Neural cell (in vitro differentiated cells): ENCODE results near the gene CALHM4. TPM values are rescaled to one million over a fixed set of nuclear protein-coding genes. Genes with fewer than 3 reads are reported as not detected.

Experiments used
- H2AFZ ChIP-seq: fragments of 200-600, 300-800 bp; sonication (generic), shearing (Covaris generic); 2 replicates; pipeline ENCODE4 v1.6.0; 2014; ENCODE audit warnings: low read depth, mild to moderate bottlenecking, antibody characterized with exemption, low read length, moderate library complexity
- H3F3A ChIP-seq: fragments of 200-600 bp; shearing (Covaris generic); 2 replicates; pipeline ENCODE4 v1.6.1; 2016; ENCODE audit warnings: mild to moderate bottlenecking, moderate library complexity, mixed read lengths, antibody characterized with exemption, low read length; ENCODE audit not compliant: insufficient read depth, poor library complexity, severe bottlenecking
- H3K27ac ChIP-seq: fragments of 200-600, 300-800 bp; sonication (generic), shearing (Covaris generic); 2 replicates; pipeline ENCODE4 v1.5.1; 2014; ENCODE audit warnings: mild to moderate bottlenecking, low read length, moderate library complexity
- H3K27me3 ChIP-seq: fragments of 300-800, 200-600 bp; sonication (generic), shearing (Covaris generic); 2 replicates; pipeline ENCODE4 v1.6.0; 2014; ENCODE audit warnings: mild to moderate bottlenecking, low read depth, low read length, moderate library complexity; ENCODE audit not compliant: insufficient read depth
- H3K36me3 ChIP-seq: fragments of 300-800, 200-600 bp; sonication (generic), shearing (Covaris generic); 2 replicates; pipeline ENCODE4 v1.5.1; 2014; ENCODE audit warnings: mild to moderate bottlenecking, antibody characterized with exemption, low read length, moderate library complexity; ENCODE audit not compliant: insufficient read depth
- H3K4me2 ChIP-seq: fragments of 300-800, 200-600 bp; sonication (generic), shearing (Covaris generic); 2 replicates; pipeline ENCODE4 v1.6.0; 2014; ENCODE audit warnings: mild to moderate bottlenecking, low read length
- H3K4me3 ChIP-seq: fragments of 300-800, 200-600 bp; sonication (generic), shearing (Covaris generic); 2 replicates; pipeline ENCODE4 v1.5.1; 2014; ENCODE audit warnings: mild to moderate bottlenecking, low read length, moderate library complexity
- H3K79me2 ChIP-seq: fragments of 200-600 bp; shearing (Covaris generic); replicated peaks from 2 replicates; pipeline ENCODE4 v1.6.0; 2014; ENCODE audit warnings: mild to moderate bottlenecking, low read length, moderate library complexity; ENCODE audit not compliant: insufficient read depth
- H3K9ac ChIP-seq: fragments of 300-800, 200-600 bp; sonication (generic), shearing (Covaris generic); 2 replicates; pipeline ENCODE4 v1.6.1; 2016; ENCODE audit warnings: mild to moderate bottlenecking, low read length, mixed read lengths
- H3K9me2 ChIP-seq: fragments of 200-600 bp; shearing (Covaris generic); 2 replicates; pipeline ENCODE4 v1.6.1; 2016; ENCODE audit warnings: mild to moderate bottlenecking, low read length, mixed read lengths; ENCODE audit not compliant: insufficient read depth
- H3K9me3 ChIP-seq: fragments of 200-600, 300-800 bp; sonication (generic), shearing (Covaris generic); 2 replicates; pipeline ENCODE4 v1.6.1; 2016; ENCODE audit warnings: mild to moderate bottlenecking, mixed run types, low read length, moderate library complexity, mixed read lengths
- H4K20me1 ChIP-seq: fragments of 200-600 bp; shearing (Covaris generic); 2 replicates; pipeline ENCODE4 v1.6.1; 2016; ENCODE audit warnings: mild to moderate bottlenecking, mixed run types; ENCODE audit not compliant: insufficient read depth
- CTCF ChIP-seq: fragments of 450-650 bp; IDR thresholded peaks from 2 replicates; pipeline ENCODE4 v1.5.1; 2014; ENCODE audit warnings: antibody characterized with exemption, mild to moderate bottlenecking, moderate library complexity; ENCODE audit not compliant: poor library complexity, severe bottlenecking
- EP300 ChIP-seq: fragments of 450-650 bp; conservative IDR thresholded peaks from 2 replicates; pipeline ENCODE4 v1.6.1; 2014; ENCODE audit warnings: antibody characterized with exemption, mild to moderate bottlenecking, moderate library complexity; ENCODE audit not compliant: poor library complexity, severe bottlenecking
- EZH2 ChIP-seq: fragments of 200-600, 300-800 bp; shearing (Covaris generic), sonication (generic); IDR thresholded peaks from 2 replicates; pipeline ENCODE4 v1.6.1; 2014; ENCODE audit warnings: antibody characterized with exemption, low read length, borderline replicate concordance, mild to moderate bottlenecking; ENCODE audit not compliant: insufficient read depth, poor library complexity, severe bottlenecking
- MXI1 ChIP-seq: fragments of 450-650 bp; conservative IDR thresholded peaks from 2 replicates; pipeline ENCODE4 v1.6.1; 2014; ENCODE audit warnings: antibody characterized with exemption, mild to moderate bottlenecking; ENCODE audit not compliant: poor library complexity, severe bottlenecking
- SMC3 ChIP-seq: fragments of 450-650 bp; conservative IDR thresholded peaks from 2 replicates; pipeline ENCODE4 v1.6.1; 2014; ENCODE audit warnings: antibody characterized with exemption, mild to moderate bottlenecking, moderate library complexity; ENCODE audit not compliant: poor library complexity
- TAF1 ChIP-seq: IDR thresholded peaks from 2 replicates; pipeline ENCODE4 v1.6.1; 2012; ENCODE audit warnings: low read depth
- polyA plus RNA-seq: library from polyadenylated mRNA; depleted of rRNA; stranded (reverse); fragments of >200 nt; gene quantifications from 2 replicates; pipeline ENCODE4 v1.2.3, GENCODE V29; 2014
- TF ChIP-seq, protein P1 (sequence below): IDR thresholded peaks from 2 replicates; pipeline ENCODE4 v1.6.1; 2012; ENCODE audit warnings: borderline replicate concordance

The CALHM4 gene
- polyA plus RNA-seq, 1 donor from 2014 or later: not detected

DNA sequence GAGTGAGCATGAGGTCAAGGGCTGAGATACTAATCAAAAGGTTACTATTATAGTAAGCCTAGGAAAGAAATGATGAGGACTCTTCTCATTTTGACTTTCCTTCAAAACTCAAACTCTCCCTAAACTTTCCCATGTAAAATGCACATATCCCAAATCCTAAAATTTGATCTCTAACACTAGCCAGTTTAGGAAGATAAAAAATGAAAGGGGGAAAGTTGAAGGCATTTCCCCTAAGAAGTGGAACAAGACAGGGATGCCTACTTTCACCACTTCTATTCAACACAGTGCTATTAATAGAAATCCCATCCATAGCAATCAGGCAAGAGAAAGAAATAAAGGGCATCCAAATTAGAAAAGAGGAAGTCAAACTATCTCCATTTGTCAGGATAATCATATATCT, 45.0 kb upstream of the CALHM4 start:
- Histone ChIP-seq H3K4me3 (no peak overlapping the region), H2AFZ (no peak overlapping the region), H3K9me3 (peaks cover 3% of the 10 kb centered on the region), H3K4me2 (no peak overlapping the region), H3K27ac (no peak overlapping the region), H3K27me3 (no peaks in the 10 kb centered on the region), H3F3A (no peaks in the 10 kb centered on the region), H3K9ac (no peak overlapping the region), H4K20me1 (no peaks in the 10 kb centered on the region), H3K36me3 (no peaks in the 10 kb centered on the region), H3K9me2 (no peaks in the 10 kb centered on the region), H3K79me2 (no peaks in the 10 kb centered on the region)
- TF ChIP-seq, protein P1, sequence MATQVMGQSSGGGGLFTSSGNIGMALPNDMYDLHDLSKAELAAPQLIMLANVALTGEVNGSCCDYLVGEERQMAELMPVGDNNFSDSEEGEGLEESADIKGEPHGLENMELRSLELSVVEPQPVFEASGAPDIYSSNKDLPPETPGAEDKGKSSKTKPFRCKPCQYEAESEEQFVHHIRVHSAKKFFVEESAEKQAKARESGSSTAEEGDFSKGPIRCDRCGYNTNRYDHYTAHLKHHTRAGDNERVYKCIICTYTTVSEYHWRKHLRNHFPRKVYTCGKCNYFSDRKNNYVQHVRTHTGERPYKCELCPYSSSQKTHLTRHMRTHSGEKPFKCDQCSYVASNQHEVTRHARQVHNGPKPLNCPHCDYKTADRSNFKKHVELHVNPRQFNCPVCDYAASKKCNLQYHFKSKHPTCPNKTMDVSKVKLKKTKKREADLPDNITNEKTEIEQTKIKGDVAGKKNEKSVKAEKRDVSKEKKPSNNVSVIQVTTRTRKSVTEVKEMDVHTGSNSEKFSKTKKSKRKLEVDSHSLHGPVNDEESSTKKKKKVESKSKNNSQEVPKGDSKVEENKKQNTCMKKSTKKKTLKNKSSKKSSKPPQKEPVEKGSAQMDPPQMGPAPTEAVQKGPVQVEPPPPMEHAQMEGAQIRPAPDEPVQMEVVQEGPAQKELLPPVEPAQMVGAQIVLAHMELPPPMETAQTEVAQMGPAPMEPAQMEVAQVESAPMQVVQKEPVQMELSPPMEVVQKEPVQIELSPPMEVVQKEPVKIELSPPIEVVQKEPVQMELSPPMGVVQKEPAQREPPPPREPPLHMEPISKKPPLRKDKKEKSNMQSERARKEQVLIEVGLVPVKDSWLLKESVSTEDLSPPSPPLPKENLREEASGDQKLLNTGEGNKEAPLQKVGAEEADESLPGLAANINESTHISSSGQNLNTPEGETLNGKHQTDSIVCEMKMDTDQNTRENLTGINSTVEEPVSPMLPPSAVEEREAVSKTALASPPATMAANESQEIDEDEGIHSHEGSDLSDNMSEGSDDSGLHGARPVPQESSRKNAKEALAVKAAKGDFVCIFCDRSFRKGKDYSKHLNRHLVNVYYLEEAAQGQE: no peak
- TF ChIP-seq SMC3: no peak
- no peak for TF ChIP-seq TAF1
- no peak for TF ChIP-seq EZH2
- no peak for TF ChIP-seq EP300
- TF ChIP-seq MXI1: no peak
- TF ChIP-seq CTCF: no peak

DNA sequence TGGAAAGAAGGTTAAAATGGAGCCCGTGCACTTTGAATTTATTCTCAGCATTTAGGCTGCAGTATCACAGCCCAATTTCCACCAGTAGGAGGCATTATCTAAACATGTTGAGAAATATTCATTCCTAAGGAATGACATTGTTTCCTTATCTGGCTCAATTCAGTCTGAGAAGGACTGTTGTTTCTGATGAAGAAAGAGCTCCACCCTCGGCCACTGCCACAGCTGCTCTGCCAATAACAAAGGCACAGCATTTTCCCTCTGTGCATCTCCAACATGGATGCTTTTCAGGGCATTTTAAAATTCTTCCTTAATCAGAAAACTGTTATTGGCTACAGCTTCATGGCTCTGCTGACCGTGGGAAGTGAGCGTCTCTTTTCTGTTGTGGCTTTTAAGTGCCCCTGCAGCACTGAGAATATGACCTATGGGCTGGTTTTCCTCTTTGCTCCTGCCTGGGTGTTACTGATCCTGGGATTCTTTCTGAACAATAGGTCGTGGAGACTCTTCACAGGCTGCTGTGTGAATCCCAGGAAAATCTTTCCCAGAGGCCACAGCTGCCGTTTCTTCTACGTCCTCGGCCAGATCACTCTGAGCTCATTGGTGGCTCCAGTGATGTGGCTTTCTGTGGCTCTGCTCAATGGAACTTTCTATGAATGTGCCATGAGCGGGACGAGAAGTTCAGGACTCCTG, 42.0 kb upstream of the CALHM4 start, which contains the start of gene CALHM5:
TSS of gene CALHM5 (plus strand) at position 216 of the 687 bp plus-strand sequence. CDS start at position 274, 58 bp downstream.
- Histone ChIP-seq H3K79me2 (no peaks in the 10 kb centered on the region), H3K9ac (no peak within 1 kb of the TSS), H3K4me2 (no peak within 1 kb of the TSS), H3K27ac (no peak within 1 kb of the TSS), H3F3A (no peaks in the 10 kb centered on the region), H3K9me3 (peaks cover 3% of the 10 kb centered on the region), H3K9me2 (no peaks in the 10 kb centered on the region), H3K36me3 (no peaks in the 10 kb centered on the region), H2AFZ (no peak within 1 kb of the TSS), H4K20me1 (no peaks in the 10 kb centered on the region), H3K27me3 (no peaks in the 10 kb centered on the region), H3K4me3 (no peak within 1 kb of the TSS)
- TF ChIP-seq CTCF: no peak
- TF ChIP-seq EZH2: no peak
- TF ChIP-seq SMC3: no peak
